HG03159 (cell line): ENCODE results near the gene SOX15.

Source experiments
- ATAC-seq: cut with Tn5 transposase; IDR thresholded peaks from one replicate; pipeline ENCODE4 v1.9.1; 2021; ENCODE audit warnings: mild to moderate bottlenecking, moderate library complexity; ENCODE audit not compliant: unreplicated experiment

SOX15 gene

DNA sequence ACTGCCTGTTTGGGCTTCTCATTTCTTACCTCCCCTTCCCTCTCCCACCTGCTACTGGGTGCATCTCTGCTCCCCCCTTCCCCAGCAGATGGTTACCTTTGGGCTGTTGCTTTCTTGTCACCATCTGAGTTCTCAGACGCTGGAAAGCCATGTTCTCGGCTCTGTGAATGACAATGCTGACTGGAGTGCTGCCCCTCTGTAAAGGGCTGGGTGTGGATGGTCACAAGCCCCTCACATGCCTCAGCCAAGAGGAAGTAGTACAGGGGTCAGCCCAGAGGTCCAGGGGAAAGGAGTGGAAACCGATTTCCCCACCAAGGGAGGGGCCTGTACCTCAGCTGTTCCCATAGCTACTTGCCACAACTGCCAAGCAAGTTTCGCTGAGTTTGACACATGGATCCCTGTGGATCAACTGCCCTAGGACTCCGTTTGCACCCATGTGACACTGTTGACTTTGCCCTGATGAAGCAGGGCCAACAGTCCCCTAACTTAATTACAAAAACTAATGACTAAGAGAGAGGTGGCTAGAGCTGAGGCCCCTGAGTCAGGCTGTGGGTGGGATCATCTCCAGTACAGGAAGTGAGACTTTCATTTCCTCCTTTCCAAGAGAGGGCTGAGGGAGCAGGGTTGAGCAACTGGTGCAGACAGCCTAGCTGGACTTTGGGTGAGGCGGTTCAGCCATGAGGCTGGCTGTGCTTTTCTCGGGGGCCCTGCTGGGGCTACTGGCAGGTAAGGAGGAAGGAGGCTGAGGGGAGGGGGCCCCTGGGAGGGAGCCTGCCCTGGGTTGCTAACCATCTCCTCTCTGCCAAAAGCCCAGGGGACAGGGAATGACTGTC is 10.7 kb downstream of the SOX15 start, which contains the start of gene CD68:
TSS of gene CD68 (plus strand) at position 638 of the 833 bp plus-strand sequence. CDS start at position 678, 40 bp downstream.
- ATAC-seq = peak; percentile 34

DNA sequence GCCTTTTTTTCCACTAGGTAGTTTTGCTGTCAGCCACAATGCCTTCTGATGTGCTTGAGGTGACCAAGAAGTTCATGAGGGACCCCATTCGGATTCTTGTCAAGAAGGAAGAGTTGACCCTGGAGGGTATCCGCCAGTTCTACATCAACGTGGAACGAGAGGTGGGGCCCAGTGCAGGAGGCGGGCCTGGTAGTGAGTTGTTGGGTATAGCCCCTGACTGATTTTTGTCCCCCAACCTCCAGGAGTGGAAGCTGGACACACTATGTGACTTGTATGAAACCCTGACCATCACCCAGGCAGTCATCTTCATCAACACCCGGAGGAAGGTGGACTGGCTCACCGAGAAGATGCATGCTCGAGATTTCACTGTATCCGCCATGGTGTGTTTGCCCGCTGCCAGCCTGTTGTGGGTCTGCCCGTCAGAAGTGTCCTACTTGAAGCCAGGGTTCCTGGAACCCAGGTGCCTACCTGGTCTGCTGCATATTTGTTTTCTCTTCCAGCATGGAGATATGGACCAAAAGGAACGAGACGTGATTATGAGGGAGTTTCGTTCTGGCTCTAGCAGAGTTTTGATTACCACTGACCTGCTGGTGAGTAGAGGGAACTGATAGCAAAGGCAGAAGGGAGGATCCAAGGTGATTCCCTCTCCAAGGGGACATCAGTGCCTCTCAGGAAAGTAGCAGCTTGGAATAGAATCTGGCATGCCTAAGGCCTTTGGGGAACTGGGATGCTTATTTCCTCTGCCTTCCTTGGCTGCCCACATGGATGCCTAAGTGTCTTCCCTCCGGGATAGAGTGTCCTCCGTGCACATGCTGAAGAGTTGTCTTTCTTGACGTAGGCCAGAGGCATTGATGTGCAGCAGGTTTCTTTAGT is 12.3 kb downstream of the SOX15 start:
- no peak for ATAC-seq

DNA sequence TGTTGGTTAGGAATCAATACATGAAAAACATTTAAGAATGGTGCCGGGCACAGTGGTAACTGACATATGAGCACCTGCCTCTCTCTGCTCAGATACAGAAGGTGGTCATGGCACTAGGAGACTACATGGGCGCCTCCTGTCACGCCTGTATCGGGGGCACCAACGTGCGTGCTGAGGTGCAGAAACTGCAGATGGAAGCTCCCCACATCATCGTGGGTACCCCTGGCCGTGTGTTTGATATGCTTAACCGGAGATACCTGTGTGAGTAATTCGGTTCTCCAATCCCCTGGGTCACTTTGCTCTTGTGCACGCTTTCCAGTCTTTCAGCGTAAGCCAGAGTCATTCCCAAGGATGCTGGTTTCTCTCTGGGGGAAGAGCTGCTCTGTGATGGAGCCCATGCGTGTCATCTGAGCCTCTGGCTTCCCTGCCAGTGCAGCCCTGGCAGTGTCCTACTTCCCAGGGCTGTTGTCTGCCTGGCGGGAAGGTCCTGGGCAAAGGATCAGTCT is 13.4 kb downstream of the SOX15 start:
- ATAC-seq = no peak

DNA sequence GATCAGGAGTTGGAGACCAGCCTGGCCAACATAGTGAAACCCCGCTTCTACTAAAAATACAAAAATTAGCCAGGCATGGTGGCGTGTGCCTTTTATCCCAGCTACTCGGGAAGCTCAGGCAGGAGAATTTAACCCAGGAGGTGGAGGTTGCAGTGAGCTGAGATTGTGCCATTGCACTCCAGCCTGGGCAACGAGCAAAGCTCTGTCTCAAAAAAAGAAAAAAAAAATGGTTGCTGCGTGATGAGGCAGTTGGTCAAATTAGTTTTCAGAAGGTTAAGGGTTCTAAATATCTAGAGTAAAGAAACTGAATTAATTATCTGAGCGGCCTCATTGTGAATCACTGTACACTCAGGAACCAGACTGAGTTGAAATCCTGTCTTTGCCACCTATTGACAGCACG is 13.9 kb downstream of the SOX15 start:
- no peak for ATAC-seq

DNA sequence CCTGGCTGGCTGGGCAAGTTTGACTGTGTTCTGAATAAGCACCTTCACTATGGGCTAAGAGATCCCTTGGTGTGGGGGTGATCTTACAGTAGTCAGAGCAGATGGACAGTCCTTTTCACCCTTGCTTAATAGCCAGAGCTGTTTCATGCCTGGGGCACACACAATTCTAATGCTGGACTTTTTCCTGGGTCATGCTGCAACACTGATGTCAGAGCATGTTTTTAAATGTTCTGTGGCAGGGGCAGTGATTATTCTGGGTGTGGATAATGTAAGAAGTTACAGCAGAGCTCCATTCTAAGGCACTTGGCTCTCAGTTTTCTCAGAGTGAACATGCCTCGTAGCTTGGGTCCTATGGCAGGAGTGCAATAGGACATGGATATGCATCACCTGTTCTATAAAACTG is 14.4 kb downstream of the SOX15 start:
- ATAC-seq = no peak

DNA sequence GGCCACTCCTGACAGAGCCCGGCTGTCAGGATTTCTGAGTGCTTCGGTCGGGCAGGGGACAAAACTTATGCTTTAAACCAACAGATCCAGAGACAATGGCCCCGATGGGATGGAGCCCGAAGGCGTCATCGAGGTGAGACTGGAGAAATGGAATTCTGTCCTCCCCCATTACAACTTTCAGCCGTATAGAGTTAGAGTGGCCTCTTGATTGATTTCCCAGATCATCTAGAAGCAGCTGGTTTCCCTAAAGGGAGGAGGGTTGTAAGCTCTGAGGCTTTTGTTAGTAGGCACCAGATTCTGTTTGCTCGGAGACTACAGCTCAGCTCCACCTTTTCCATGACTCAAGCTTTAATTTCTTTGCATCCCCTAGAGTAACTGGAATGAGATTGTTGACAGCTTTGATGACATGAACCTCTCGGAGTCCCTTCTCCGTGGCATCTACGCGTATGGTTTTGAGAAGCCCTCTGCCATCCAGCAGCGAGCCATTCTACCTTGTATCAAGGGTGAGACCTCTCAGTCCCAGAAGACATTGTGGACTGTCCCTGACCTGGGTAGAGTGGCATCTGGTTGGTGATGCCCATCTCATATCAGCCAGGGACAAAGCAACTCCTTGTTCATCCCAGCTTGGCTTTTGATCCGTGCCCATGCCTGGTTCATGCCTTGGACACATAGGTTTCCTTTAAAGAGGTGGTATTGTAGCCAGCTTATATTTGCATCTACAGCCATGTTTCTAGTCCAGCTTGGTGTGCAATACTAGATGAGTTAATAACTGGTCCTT is 15.5 kb downstream of the SOX15 start:
- ATAC-seq = no peak

DNA sequence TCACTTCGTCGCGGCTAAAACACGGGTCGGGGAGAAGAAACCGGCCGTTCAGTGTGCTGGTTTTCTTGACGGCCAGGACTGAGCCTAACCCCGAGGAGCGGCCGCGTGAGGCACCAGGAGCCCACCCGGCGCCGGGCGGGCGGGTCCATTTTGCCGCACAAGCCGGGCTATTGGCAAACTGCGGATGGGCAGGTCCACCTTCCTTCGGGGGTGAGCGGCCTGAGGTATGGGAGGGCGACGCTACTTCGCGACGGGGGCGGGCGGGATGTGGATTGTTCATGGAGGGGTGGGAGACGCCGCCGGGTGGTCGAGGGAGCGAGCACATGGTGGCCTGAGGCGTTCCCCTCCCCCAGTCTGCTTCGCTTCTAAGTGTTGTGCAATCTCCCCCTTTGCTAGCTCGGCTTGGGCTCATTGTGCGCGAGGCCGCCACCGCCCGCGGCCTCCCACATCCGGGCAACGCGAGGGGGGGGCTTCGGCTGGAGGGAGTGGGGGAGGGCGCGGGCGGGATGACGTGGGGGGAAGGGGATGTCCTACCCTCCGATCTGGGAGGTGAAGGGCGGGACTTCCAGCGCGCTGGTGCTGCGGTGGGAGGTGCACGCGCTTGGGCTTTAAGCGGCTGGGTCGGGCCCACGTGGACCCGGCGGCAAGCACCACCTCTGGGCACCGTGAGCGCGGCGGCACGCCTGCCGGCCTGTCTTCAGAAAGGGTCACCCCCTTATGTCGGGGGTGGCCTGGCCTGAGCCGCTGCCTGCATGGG is 16.4 kb downstream of the SOX15 start:
- ATAC-seq = no peak

DNA sequence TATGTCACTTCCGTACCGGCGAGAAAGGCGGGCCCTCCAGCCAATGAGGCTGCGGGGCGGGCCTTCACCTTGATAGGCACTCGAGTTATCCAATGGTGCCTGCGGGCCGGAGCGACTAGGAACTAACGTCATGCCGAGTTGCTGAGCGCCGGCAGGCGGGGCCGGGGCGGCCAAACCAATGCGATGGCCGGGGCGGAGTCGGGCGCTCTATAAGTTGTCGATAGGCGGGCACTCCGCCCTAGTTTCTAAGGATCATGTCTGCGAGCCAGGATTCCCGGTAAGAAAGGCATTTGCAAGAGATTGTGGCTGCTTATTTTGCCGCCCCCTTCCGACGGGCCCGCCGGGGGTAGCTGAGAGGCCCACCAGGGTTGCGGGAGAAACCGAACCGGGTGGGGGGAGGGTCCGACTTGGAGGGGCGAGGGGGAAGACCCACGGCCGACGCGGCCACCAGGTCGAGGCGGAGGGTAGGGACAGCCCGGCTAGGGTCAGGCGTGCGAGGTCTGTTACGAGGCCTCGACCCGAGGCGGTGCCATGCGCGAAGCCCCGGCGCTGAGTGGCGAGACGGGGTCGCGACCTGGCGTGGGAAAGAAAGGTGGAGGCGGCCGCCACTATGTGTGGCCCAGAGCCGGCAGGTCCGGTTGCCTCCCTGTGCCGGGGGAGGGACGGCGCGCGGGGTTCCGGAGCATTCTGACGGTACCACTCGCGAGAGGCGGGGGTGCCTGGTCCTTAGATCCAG is 17.1 kb downstream of the SOX15 start:
- ATAC-seq = peak; percentile 0

DNA sequence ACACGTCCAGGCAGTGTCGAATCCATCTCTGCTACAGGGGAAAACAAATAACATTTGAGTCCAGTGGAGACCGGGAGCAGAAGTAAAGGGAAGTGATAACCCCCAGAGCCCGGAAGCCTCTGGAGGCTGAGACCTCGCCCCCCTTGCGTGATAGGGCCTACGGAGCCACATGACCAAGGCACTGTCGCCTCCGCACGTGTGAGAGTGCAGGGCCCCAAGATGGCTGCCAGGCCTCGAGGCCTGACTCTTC is 17.6 kb downstream of the SOX15 start:
- ATAC-seq = peak; percentile 90

DNA sequence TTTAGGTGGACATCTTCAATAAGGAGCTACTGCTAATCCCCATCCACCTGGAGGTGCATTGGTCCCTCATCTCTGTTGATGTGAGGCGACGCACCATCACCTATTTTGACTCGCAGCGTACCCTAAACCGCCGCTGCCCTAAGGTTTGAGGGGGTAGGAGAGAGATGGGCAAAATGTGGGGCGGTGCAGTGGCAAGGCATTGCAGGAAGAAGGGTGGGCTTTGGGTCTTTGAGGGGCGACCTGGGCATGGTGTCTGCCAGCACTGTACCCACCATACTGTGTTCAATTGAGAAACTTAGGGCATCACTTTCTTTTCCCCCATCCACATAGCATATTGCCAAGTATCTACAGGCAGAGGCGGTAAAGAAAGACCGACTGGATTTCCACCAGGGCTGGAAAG is 19.5 kb downstream of the SOX15 start:
- ATAC-seq = no peak

DNA sequence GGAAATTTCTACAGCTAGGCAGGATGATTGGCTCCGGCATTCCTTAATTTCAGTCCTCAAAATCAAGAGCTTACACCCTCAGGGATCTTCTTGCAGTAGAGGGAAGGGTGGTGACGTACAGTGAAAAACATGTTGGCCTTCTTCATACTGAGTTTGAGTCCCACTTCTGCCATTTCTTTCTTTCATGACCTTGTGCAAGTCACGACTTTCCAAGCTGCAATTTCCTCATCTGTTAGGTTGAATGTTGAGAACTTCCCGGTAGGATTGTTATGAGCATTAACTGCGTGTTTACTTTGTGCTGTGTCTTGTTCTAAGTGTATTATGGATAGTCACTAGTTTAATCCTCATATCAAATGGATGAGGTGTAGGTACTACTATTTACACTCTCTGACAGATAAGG is 20.3 kb downstream of the SOX15 start:
- no peak for ATAC-seq

DNA sequence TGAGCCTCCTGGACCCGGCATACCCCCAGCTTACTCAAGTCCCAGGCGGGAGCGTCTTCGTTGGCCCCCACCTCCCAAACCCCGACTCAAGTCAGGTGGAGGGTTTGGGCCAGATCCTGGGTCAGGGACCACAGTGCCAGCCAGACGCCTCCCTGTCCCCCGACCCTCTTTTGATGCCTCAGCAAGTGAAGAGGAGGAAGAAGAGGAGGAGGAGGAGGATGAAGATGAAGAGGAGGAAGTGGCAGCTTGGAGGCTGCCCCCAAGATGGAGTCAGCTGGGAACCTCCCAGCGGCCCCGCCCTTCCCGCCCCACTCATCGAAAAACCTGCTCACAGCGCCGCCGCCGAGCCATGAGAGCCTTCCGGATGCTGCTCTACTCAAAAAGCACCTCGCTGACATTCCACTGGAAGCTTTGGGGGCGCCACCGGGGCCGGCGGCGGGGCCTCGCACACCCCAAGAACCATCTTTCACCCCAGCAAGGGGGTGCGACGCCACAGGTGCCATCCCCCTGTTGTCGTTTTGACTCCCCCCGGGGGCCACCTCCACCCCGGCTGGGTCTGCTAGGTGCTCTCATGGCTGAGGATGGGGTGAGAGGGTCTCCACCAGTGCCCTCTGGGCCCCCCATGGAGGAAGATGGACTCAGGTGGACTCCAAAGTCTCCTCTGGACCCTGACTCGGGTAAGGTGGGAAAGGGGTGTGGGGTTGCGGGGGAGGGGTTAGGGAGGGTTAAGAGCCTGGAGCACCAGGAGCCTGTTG is 26.6 kb downstream of the SOX15 start:
- ATAC-seq = no peak

DNA sequence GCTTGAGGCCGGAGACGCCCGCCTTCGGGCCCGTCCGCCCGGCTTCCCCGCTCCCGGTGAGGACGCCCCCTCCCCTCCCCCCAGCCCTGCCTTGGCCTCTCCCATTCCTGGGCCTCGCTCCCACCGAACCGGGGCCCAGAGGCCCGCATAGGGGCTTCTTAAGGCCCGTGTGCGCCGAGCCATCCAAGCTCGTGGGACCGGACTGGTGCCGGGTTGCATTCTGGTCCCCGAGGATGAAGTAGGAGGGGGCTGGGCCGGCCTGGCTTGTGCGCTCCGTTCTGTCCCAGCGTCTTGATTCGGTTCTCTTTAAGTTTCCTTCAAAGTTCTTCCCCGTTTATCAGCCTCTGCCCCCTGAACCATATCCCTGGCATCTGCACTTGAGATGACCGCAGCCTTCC is 27.7 kb downstream of the SOX15 start:
- ATAC-seq = no peak

DNA sequence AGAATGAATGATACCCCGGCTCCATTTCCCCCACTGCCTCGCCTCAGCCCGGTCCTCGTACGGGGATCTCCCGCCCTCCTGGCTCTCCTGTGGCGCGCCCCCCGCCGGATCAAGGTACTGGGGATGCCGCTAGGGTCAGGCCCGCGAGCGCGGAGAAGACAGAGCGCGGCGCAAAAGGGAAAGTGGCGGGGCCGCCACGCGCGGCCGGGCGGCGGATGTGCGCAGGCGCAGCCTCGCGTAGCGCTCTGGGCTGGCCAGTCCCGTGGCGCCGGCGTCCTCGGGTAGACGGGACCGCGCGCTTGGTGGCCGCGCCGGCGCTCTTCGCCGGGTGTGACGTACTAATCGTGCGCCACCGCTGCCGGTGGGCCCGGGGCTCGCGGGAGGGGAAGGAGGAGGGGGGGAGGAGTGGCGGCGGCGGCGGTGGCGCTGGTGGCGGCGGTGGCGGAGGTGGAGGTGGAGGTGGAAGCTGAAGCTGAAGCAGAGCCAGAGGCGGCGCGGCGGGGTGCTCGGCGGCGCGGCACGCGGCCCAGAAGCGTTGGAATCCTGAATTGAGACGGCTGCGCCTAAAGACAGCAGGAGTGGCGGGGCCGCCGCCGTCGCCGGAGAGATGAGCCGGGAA is 28.2 kb downstream of the SOX15 start, which contains the start of gene SENP3:
TSS of gene SENP3 (plus strand) at position 331 of the 619 bp plus-strand sequence. CDS start 1,158 bp downstream, outside the sequence.
- ATAC-seq = peak; percentile 61

DNA sequence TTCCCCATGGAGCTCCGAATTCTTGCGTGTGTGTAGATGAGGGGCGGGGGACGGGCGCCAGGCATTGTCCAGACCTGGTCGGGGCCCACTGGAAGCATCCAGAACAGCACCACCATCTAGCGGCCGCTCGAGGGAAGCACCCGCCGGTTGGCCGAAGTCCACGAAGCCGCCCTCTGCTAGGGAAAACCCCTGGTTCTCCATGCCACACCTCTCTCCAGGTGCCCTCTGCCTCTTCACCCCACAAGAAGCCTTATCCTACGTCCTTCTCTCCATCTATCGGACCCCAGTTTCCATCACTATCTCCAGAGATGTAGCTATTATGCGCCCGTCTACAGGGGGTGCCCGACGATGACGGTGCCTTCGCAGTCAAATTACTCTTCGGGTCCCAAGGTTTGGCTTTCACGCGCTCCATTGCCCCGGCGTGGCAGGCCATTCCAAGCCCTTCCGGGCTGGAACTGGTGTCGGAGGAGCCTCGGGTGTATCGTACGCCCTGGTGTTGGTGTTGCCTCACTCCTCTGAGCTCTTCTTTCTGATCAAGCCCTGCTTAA is 28.8 kb downstream of the SOX15 start:
- peak; percentile 30 for ATAC-seq

DNA sequence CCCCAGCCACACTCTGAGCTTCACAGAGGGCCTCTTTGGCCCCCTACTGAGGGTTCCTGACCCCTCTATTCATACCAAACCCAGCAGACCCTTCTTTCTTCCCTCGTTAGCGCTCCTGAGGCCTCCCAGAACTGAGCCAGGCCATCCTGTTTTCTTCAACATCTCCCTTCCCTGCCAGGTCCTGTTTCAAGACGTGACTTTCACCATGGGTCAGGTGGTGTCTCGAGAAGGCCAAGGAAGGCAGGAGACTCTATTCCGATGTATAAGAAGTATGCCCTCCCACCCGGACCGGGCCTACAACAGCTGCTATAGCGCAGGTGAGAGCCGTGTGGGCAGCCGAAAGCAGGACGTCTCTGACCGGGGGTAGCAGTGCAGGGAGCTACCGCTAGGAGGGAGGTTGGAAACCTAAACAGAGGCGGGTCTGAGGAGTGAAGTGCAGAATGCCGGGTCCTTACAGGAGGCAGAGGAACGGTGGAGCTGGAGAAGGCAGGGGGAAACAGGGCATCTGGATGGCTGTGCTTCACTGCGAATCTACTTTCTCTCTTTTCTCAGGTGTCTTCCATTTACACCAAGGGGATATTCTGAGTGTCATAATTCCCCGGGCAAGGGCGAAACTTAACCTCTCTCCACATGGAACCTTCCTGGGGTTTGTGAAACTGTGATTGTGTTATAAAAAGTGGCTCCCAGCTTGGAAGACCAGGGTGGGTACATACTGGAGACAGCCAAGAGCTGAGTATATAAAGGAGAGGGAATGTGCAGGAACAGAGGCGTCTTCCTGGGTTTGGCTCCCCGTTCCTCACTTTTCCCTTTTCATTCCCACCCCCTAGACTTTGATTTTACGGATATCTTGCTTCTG is 29.5 kb downstream of the SOX15 start:
- ATAC-seq = no peak
